ENCODE data around the gene KCNMA1. TPM values are rescaled to one million over a fixed set of nuclear protein-coding genes. Genes with fewer than 3 reads are reported as not detected.
A peak's percentile ranks its signal among the peaks of the same experiment; 100 is the strongest.

Gene KCNMA1
- polyA plus RNA-seq, 1 of the 3 experiments (the other 2 are of a cell fraction): 107 TPM

DNA sequence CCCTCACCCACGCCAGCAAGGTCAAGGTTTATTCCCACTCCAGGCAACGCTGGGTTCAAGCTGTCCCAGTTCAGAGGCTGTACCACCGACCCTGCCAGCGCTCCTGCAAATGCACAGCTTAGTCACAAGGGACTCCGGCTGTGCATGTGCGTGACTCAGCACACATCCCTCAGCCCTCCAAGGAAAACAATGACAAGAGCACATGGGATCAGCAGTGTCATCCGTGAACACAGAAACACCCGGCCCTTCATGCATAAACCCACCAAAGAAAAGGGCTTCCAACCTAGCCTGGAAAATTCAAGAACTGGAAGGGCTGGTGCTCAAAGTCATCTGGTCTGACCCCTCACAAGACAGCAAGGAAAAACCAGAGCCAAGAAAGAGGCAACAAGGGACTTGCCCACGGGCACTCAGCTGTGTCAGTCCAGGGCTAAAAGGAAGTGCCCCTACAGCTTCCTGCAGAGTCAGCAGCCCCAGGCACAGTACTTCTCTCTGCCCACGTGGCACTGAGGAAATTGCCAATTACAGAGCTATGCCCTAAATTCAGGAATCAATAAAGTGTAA lies 106.1 kb downstream of the KCNMA1 start:
- H3K9ac ChIP-seq: peak overlapping the region; percentile 15; the same call in 1 of the 2 replicates
- H2AFZ ChIP-seq (ENCODE audit: low read depth): 0 out of 2 replicates have a peak overlapping the region, but pooled peaks have one; percentile 25
- peak overlapping the region; percentile 77 for H3K4me2 ChIP-seq
- ChIA-PET POLR2A (no interaction called here), CTCF (interaction anchor here (0.8 to 0.9 kb wide), 2 partner anchors 76 to 109 kb away, joined by 3 read pairs; no protein-coding TSS in a partner anchor)
- H3K4me3 ChIP-seq (ENCODE audit: low read depth in 2 of 2, low read length in 1 of 2): no peak overlapping the region; a peak in 1 of 4 replicates
- H3F3A ChIP-seq (replicated peaks; ENCODE audit: insufficient read depth): peaks cover 34% of the 10 kb centered on the region
- H3K27me3 ChIP-seq (ENCODE audit: insufficient read depth): no peaks in the 10 kb centered on the region
- peaks cover 32 to 39% of the 10 kb centered on the region in 2 experiments for H3K4me1 ChIP-seq (ENCODE audit: control insufficient read depth in 1 of 2, insufficient read depth in 2 of 2, low read depth in 1 of 2, low read length in 1 of 2)
- 9% methylated on average over 6 of the region's 10 CpGs for WGBS (ENCODE audit: low lambda C conversion rate)
- H4K20me1 ChIP-seq (ENCODE audit: insufficient read depth): no peaks in the 10 kb centered on the region
- no peaks in the 10 kb centered on the region for H3K36me3 ChIP-seq (replicated peaks in 1 of 2; ENCODE audit: control insufficient read depth in 1 of 2, insufficient read depth in 2 of 2, low read length in 1 of 2)
- DNase-seq: no peak
- no peaks in the 10 kb centered on the region for H3K9me3 ChIP-seq
- H3K27ac ChIP-seq (ENCODE audit: low read depth in 2 of 2, low read length in 1 of 2): peak overlapping the region; percentile 35 to 76; a peak in 3 of 4 replicates
- no peaks in the 10 kb centered on the region for H3K9me2 ChIP-seq
- H3K79me2 ChIP-seq (ENCODE audit: insufficient read depth): peaks cover 20% of the 10 kb centered on the region; the same call in 1 of the 2 replicates
- TF ChIP-seq SMC3 (IDR thresholded peaks at IDR 0.05; ENCODE audit: low read depth, low read length) (no peak), ELF1 (IDR thresholded peaks at IDR 0.05) (no peak), FOXJ3 (CRISPR knock-in tag; IDR thresholded peaks at IDR 0.05) (no peak), YY1 (IDR thresholded peaks at IDR 0.05; ENCODE audit: low read depth) (no peak), NFIC (IDR thresholded peaks at IDR 0.05; ENCODE audit: borderline replicate concordance) (peak; percentile 59; the same call in 1 of the 2 replicates), MXI1 (IDR thresholded peaks at IDR 0.05; ENCODE audit: low read depth, low read length) (no peak), GABPA (IDR thresholded peaks at IDR 0.05; ENCODE audit: low read depth) (peak; percentile 44; the same call in 1 of the 2 replicates), MEF2A (IDR thresholded peaks at IDR 0.05; ENCODE audit: borderline replicate concordance, low read depth) (no peak), TEAD4 (IDR thresholded peaks at IDR 0.05; ENCODE audit: borderline replicate concordance, insufficient read depth) (no peak), FOSL2 (IDR thresholded peaks at IDR 0.05; ENCODE audit: borderline replicate concordance, low read depth) (peak; percentile 77), FOXM1 (IDR thresholded peaks at IDR 0.05; ENCODE audit: low read depth) (no peak), RFX5 (IDR thresholded peaks at IDR 0.05; ENCODE audit: low read length) (no peak), TCF12 (IDR thresholded peaks at IDR 0.05) (peak; percentile 69), RXRA (IDR thresholded peaks at IDR 0.05; ENCODE audit: borderline replicate concordance, low read depth) (no peak), TAF1 (IDR thresholded peaks at IDR 0.05; ENCODE audit: borderline replicate concordance, low read depth, low read length) (no peak), JUND (IDR thresholded peaks at IDR 0.05) (peak; percentile 57), EZH2phosphoT487 (IDR thresholded peaks at IDR 0.05; ENCODE audit: borderline replicate concordance, low read depth) (no peak), EP300 (IDR thresholded peaks at IDR 0.05; ENCODE audit: borderline replicate concordance in 1 of 2, low read depth in 1 of 2, low read length in 1 of 2) (peak in 1 of 2 experiments; percentile 35; a peak in 1 of 4 replicates)
- TF ChIP-seq, protein P1, sequence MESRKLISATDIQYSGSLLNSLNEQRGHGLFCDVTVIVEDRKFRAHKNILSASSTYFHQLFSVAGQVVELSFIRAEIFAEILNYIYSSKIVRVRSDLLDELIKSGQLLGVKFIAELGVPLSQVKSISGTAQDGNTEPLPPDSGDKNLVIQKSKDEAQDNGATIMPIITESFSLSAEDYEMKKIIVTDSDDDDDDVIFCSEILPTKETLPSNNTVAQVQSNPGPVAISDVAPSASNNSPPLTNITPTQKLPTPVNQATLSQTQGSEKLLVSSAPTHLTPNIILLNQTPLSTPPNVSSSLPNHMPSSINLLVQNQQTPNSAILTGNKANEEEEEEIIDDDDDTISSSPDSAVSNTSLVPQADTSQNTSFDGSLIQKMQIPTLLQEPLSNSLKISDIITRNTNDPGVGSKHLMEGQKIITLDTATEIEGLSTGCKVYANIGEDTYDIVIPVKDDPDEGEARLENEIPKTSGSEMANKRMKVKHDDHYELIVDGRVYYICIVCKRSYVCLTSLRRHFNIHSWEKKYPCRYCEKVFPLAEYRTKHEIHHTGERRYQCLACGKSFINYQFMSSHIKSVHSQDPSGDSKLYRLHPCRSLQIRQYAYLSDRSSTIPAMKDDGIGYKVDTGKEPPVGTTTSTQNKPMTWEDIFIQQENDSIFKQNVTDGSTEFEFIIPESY (IDR thresholded peaks at IDR 0.05; ENCODE audit: borderline replicate concordance, low read depth): no peak
- TF ChIP-seq, protein P2, sequence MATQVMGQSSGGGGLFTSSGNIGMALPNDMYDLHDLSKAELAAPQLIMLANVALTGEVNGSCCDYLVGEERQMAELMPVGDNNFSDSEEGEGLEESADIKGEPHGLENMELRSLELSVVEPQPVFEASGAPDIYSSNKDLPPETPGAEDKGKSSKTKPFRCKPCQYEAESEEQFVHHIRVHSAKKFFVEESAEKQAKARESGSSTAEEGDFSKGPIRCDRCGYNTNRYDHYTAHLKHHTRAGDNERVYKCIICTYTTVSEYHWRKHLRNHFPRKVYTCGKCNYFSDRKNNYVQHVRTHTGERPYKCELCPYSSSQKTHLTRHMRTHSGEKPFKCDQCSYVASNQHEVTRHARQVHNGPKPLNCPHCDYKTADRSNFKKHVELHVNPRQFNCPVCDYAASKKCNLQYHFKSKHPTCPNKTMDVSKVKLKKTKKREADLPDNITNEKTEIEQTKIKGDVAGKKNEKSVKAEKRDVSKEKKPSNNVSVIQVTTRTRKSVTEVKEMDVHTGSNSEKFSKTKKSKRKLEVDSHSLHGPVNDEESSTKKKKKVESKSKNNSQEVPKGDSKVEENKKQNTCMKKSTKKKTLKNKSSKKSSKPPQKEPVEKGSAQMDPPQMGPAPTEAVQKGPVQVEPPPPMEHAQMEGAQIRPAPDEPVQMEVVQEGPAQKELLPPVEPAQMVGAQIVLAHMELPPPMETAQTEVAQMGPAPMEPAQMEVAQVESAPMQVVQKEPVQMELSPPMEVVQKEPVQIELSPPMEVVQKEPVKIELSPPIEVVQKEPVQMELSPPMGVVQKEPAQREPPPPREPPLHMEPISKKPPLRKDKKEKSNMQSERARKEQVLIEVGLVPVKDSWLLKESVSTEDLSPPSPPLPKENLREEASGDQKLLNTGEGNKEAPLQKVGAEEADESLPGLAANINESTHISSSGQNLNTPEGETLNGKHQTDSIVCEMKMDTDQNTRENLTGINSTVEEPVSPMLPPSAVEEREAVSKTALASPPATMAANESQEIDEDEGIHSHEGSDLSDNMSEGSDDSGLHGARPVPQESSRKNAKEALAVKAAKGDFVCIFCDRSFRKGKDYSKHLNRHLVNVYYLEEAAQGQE (IDR thresholded peaks at IDR 0.05; ENCODE audit: low read depth, low read length): no peak
- TF ChIP-seq, protein P3, sequence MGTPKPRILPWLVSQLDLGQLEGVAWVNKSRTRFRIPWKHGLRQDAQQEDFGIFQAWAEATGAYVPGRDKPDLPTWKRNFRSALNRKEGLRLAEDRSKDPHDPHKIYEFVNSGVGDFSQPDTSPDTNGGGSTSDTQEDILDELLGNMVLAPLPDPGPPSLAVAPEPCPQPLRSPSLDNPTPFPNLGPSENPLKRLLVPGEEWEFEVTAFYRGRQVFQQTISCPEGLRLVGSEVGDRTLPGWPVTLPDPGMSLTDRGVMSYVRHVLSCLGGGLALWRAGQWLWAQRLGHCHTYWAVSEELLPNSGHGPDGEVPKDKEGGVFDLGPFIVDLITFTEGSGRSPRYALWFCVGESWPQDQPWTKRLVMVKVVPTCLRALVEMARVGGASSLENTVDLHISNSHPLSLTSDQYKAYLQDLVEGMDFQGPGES (IDR thresholded peaks at IDR 0.05; ENCODE audit: low read depth, low read length): no peak
- TF ChIP-seq, protein P4, sequence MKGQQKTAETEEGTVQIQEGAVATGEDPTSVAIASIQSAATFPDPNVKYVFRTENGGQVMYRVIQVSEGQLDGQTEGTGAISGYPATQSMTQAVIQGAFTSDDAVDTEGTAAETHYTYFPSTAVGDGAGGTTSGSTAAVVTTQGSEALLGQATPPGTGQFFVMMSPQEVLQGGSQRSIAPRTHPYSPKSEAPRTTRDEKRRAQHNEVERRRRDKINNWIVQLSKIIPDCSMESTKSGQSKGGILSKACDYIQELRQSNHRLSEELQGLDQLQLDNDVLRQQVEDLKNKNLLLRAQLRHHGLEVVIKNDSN (IDR thresholded peaks at IDR 0.05; ENCODE audit: borderline replicate concordance, low read depth): peak; percentile 23; the same call in 1 of the 2 replicates
- TF ChIP-seq, protein P5, sequence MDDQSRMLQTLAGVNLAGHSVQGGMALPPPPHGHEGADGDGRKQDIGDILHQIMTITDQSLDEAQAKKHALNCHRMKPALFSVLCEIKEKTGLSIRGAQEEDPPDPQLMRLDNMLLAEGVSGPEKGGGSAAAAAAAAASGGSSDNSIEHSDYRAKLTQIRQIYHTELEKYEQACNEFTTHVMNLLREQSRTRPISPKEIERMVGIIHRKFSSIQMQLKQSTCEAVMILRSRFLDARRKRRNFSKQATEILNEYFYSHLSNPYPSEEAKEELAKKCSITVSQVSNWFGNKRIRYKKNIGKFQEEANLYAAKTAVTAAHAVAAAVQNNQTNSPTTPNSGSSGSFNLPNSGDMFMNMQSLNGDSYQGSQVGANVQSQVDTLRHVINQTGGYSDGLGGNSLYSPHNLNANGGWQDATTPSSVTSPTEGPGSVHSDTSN (IDR thresholded peaks at IDR 0.05): 0 out of 2 replicates have a peak, but pooled peaks have one; percentile 18
- TF ChIP-seq, protein P6, sequence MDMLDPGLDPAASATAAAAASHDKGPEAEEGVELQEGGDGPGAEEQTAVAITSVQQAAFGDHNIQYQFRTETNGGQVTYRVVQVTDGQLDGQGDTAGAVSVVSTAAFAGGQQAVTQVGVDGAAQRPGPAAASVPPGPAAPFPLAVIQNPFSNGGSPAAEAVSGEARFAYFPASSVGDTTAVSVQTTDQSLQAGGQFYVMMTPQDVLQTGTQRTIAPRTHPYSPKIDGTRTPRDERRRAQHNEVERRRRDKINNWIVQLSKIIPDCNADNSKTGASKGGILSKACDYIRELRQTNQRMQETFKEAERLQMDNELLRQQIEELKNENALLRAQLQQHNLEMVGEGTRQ (IDR thresholded peaks at IDR 0.05; ENCODE audit: borderline replicate concordance, low read depth, low read length): no peak

Measured in SK-N-SH (cell line).